Keratinocyte (primary cell): ENCODE data around the gene INSR. TPM values are rescaled to one million over a fixed set of nuclear protein-coding genes. Genes with fewer than 3 reads are reported as not detected.

Experiments
- DNase-seq: peaks from one replicate; pipeline ENCODE4 v3.0.0-alpha.2; 2011; ENCODE audit warnings: low read depth, missing footprints, low spot score
- FAIRE-seq: peaks from 2 replicates; lab custom pipeline; 2011; peaks lifted over from hg19 to GRCh38; lab: Jason Lieb, UNC
- H2AFZ ChIP-seq: 2 replicates; pipeline ENCODE4 v1.6.0; 2012; ENCODE audit warnings: low read length, control low read depth, inconsistent platforms; ENCODE audit not compliant: control insufficient read depth
- H3K27ac ChIP-seq: 2 replicates; pipeline ENCODE4 v1.5.1; 2011; ENCODE audit warnings: low read length; ENCODE audit not compliant: control insufficient read depth, insufficient read depth
- H3K27me3 ChIP-seq: 3 replicates; pipeline ENCODE4 v1.6.0; 2011; ENCODE audit warnings: low read length; ENCODE audit not compliant: control insufficient read depth, insufficient read depth; ENCODE audit errors: extremely low read depth
- H3K36me3 ChIP-seq, 2 experiments: 2 replicates in 1 of 2; 3 replicates in 1 of 2; pipeline ENCODE4 v1.5.1; 2011; ENCODE audit warnings: low read length in 2 of 2, mild to moderate bottlenecking in 1 of 2; ENCODE audit not compliant: control insufficient read depth in 2 of 2, insufficient read depth in 2 of 2; ENCODE audit errors: extremely low read depth in 1 of 2
- H3K4me1 ChIP-seq: 3 replicates; pipeline ENCODE4 v1.5.1; 2011; ENCODE audit warnings: low read length; ENCODE audit not compliant: control insufficient read depth, insufficient read depth; ENCODE audit errors: extremely low read depth
- H3K4me2 ChIP-seq: 3 replicates; pipeline ENCODE4 v1.6.0; 2011; ENCODE audit warnings: low read depth, low read length; ENCODE audit not compliant: control insufficient read depth, insufficient read depth; ENCODE audit errors: extremely low read depth
- H3K4me3 ChIP-seq, 3 experiments: fragments of 200-600 bp in 1 of 3; sonication (generic) in 1 of 3; 2 replicates in 2 of 3; 3 replicates in 1 of 3; pipeline ENCODE4 v1.5.1; 2011 to 2016; ENCODE audit warnings: low read length in 3 of 3, mild to moderate bottlenecking in 3 of 3, control low read depth in 2 of 3, inconsistent platforms in 1 of 3, low read depth in 1 of 3, mixed read lengths in 1 of 3, mixed run types in 1 of 3, moderate library complexity in 1 of 3; ENCODE audit not compliant: control insufficient read depth in 2 of 3, insufficient read depth in 2 of 3; ENCODE audit errors: extremely low read depth in 1 of 3
- H3K79me2 ChIP-seq: 2 replicates; pipeline ENCODE4 v1.6.0; 2012; ENCODE audit warnings: low read length; ENCODE audit not compliant: control insufficient read depth, insufficient read depth
- H3K9ac ChIP-seq: 3 replicates; pipeline ENCODE4 v1.6.0; 2011; ENCODE audit warnings: low read length; ENCODE audit not compliant: control insufficient read depth, insufficient read depth; ENCODE audit errors: extremely low read depth
- H3K9me1 ChIP-seq: 3 replicates; pipeline ENCODE4 v1.6.0; 2011; ENCODE audit warnings: low read length; ENCODE audit not compliant: control insufficient read depth, insufficient read depth; ENCODE audit errors: extremely low read depth
- H3K9me3 ChIP-seq: 2 replicates; pipeline ENCODE4 v1.5.1; 2012; ENCODE audit warnings: low read depth, low read length; ENCODE audit not compliant: control insufficient read depth
- H4K20me1 ChIP-seq: 3 replicates; pipeline ENCODE4 v1.6.0; 2011; ENCODE audit warnings: low read length; ENCODE audit not compliant: control insufficient read depth, insufficient read depth; ENCODE audit errors: extremely low read depth
- CTCF ChIP-seq, 3 experiments: IDR thresholded peaks in 1 of 3; conservative IDR thresholded peaks in 1 of 3; optimal IDR thresholded peaks in 1 of 3; 2 replicates in 2 of 3; 3 replicates in 1 of 3; pipeline versions ENCODE3 to v1.5.1; 2011; ENCODE audit warnings: low read length in 3 of 3, mild to moderate bottlenecking in 3 of 3, moderate library complexity in 2 of 3, control low read depth in 1 of 3, inconsistent platforms in 1 of 3; ENCODE audit not compliant: insufficient read depth in 2 of 3; ENCODE audit errors: extremely low read depth in 1 of 3
- EZH2 ChIP-seq: IDR thresholded peaks from one replicate; pipeline ENCODE4 v1.6.1; 2012; ENCODE audit warnings: inconsistent platforms, mild to moderate bottlenecking, low read length, moderate library complexity
- dilution Hi-C: fragments of 300-500 bp; cut with MboI; formaldehyde crosslinking; loops from one replicate; pipeline ENCODE4 v1.7.0; 2020; ENCODE audit warnings: low sequenced_read_pairs; ENCODE audit not compliant: extremely low pct_ligation_motif_present
- polyA plus RNA-seq, 5 experiments: library from polyadenylated mRNA; depleted of rRNA in 3 of 5; stranded (reverse) in 3 of 5; stranded (forward) in 1 of 5; unstranded in 1 of 5; fragments of >200 nt; gene quantifications; 1 replicate in 1 of 5; 2 replicates in 3 of 5; 3 replicates in 1 of 5; pipeline versions ENCODE4 v1.2.1 to v1.2.3, GENCODE V29; 2011 to 2012; ENCODE audit warnings: missing spikeins in 2 of 5, low read depth in 1 of 5, low replicate concordance in 1 of 5

The INSR gene
- polyA plus RNA-seq, 1 donor (not counting 4 experiments of a cell fraction or from before 2014, with no cell fraction given) = 1.2 TPM

DNA sequence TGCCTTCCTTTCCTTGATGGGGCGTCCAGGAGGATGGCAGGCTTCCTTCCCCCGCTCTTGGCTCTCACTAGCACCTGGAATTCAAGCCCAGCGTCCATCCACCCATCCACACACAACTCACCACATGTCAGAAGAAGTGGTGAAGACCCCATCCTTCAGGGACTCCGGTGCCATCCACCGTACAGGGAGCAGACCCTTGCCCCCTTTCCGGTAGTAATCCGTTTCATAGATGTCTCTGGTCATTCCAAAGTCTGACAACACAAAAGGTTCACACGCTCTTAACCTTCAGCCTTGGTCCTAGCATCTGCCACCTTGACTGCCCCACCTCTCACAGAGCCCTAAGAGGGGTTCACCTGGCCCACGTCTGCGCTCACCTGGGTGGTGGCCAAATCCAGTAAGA, 173.7 kb downstream of the INSR start:
- no peak for FAIRE-seq
- no peak for DNase-seq
- Histone ChIP-seq H2AFZ (no peak overlapping the region), H3K4me3 (no peak overlapping the region), H3K9me3 (no peaks in the 10 kb centered on the region), H3K27ac (no peak overlapping the region), H3K36me3 (peaks cover 0 to 7% of the 10 kb centered on the region in 2 experiments), H3K4me2 (no peak overlapping the region), H3K9ac (no peak overlapping the region), H3K27me3 (no peaks in the 10 kb centered on the region), H4K20me1 (no peaks in the 10 kb centered on the region), H3K9me1 (no peaks in the 10 kb centered on the region), H3K79me2 (no peaks in the 10 kb centered on the region), H3K4me1 (no peaks in the 10 kb centered on the region)
- TF ChIP-seq CTCF (optimal IDR thresholded peaks at IDR 0.05 in 1 of 3, IDR thresholded peaks at IDR 0.05 in 1 of 3, conservative IDR thresholded peaks at IDR 0.05 in 1 of 3; ENCODE audit: extremely low read depth in 1 of 3, insufficient read depth in 2 of 3, low read length in 3 of 3) (no peak), EZH2 (no peak)
- dilution Hi-C loops = no loop called here

DNA sequence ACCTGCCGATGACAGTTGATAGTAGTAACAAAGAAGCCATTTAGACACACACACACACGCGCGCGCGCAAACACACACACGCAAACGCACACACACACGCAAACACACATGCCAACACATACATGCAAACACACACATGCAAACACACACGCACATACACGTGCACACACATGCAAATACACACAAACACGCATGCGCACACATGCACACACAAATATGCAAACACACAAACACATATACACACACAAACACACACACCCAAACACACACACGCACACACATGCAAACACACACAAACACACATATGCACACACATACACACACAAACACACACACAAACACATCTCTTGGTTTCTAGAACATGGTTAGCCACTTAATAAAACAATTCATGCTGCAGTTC, 174.6 kb downstream of the INSR start:
- Histone ChIP-seq H3K79me2 (no peaks in the 10 kb centered on the region), H3K27me3 (no peaks in the 10 kb centered on the region), H3K27ac (no peak overlapping the region), H3K9ac (no peak overlapping the region), H3K4me2 (no peak overlapping the region), H3K9me1 (no peaks in the 10 kb centered on the region), H4K20me1 (no peaks in the 10 kb centered on the region), H3K36me3 (peaks cover 0 to 2% of the 10 kb centered on the region in 2 experiments), H3K4me3 (no peak overlapping the region), H3K9me3 (no peaks in the 10 kb centered on the region), H3K4me1 (no peaks in the 10 kb centered on the region), H2AFZ (no peak overlapping the region)
- dilution Hi-C loops = no loop called here
- DNase-seq = no peak
- FAIRE-seq = no peak
- TF ChIP-seq CTCF (optimal IDR thresholded peaks at IDR 0.05 in 1 of 3, IDR thresholded peaks at IDR 0.05 in 1 of 3, conservative IDR thresholded peaks at IDR 0.05 in 1 of 3; ENCODE audit: extremely low read depth in 1 of 3, insufficient read depth in 2 of 3, low read length in 3 of 3) (no peak), EZH2 (no peak)
